ENCODE measurements around the gene CRHR1. TPM values are rescaled to one million over a fixed set of nuclear protein-coding genes. Genes with fewer than 3 reads are reported as not detected.
A peak's percentile ranks its signal among the peaks of the same experiment; 100 is the strongest.

CRHR1 gene
- total RNA-seq, 6 experiments from 2014 or later: not detected

DNA sequence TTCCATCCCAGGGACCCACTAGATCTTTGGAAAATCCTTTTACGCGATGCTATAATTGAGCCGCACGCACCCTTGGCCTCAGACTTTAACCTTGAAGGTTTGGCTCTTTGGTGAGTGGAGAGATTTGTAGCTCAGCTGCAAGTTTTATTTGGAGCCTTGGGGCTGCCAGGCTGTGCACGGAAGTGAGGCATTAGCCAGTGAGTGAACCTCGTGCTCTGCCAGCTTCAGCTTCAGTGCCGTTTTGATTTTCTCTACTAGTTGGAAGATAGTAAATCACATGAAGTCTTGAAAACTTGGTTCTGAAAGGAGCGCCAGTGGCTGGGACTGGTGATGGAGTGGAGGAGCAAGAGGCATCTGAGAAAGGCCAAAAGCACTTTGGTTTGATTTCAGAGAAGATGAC is 17.3 kb downstream of the CRHR1 start:
- H3K27me3 ChIP-seq: no peaks in the 10 kb centered on the region
- ATAC-seq (no peak), DNase-seq (no peak)
- TF ChIP-seq, protein P1, sequence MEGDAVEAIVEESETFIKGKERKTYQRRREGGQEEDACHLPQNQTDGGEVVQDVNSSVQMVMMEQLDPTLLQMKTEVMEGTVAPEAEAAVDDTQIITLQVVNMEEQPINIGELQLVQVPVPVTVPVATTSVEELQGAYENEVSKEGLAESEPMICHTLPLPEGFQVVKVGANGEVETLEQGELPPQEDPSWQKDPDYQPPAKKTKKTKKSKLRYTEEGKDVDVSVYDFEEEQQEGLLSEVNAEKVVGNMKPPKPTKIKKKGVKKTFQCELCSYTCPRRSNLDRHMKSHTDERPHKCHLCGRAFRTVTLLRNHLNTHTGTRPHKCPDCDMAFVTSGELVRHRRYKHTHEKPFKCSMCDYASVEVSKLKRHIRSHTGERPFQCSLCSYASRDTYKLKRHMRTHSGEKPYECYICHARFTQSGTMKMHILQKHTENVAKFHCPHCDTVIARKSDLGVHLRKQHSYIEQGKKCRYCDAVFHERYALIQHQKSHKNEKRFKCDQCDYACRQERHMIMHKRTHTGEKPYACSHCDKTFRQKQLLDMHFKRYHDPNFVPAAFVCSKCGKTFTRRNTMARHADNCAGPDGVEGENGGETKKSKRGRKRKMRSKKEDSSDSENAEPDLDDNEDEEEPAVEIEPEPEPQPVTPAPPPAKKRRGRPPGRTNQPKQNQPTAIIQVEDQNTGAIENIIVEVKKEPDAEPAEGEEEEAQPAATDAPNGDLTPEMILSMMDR (IDR thresholded peaks at IDR 0.05): no peak
- TF ChIP-seq POLR2A (IDR thresholded peaks at IDR 0.05): no peak
- H3K27ac ChIP-seq: no peak overlapping the region
- H3K4me1 ChIP-seq: no peaks in the 10 kb centered on the region
- H3K4me3 ChIP-seq: no peak overlapping the region
- 61% methylated on average over 4 of the region's 8 CpGs for WGBS (ENCODE audit: insufficient coverage, low coverage, low lambda C conversion rate, missing lambda C conversion rate)
- intact Hi-C loops (cut with DNase I): loop anchor here in 1 of 2 donors (10.0 kb wide), 1 partner anchor 57 kb away; no protein-coding TSS in a partner anchor
- H3K9me3 ChIP-seq: no peaks in the 10 kb centered on the region
- H3K36me3 ChIP-seq: no peaks in the 10 kb centered on the region

DNA sequence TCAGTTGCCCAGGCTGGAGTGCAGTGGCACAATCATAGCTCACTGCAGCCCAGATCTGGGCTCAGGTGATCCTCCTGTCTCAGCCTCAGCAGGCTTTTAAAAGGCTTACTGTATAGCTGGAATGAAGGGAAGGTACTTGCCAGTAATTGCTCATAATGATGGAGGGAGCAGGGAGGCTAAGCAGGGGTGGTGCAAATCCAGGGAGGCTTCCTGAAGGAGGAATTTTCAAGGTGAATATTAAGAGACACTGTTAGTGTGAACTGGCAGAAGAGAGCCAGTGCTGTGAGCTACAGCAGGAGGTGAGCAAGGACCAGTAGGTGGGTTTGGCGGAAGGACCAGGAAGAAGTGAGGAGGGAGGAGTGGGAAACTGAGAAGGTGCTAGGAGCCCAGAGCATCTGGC is 24.7 kb downstream of the CRHR1 start:
- WGBS (ENCODE audit: insufficient coverage, low coverage, low lambda C conversion rate, missing lambda C conversion rate): 88% methylated on average over 1 of the region's 1 CpG
- H3K4me3 ChIP-seq: no peak overlapping the region
- H3K27ac ChIP-seq: no peak overlapping the region
- H3K4me1 ChIP-seq: no peaks in the 10 kb centered on the region
- ATAC-seq: no peak
- H3K9me3 ChIP-seq: no peaks in the 10 kb centered on the region
- DNase-seq: no peak
- H3K36me3 ChIP-seq: no peaks in the 10 kb centered on the region
- TF ChIP-seq POLR2A (IDR thresholded peaks at IDR 0.05): no peak
- TF ChIP-seq, protein P1 (IDR thresholded peaks at IDR 0.05): no peak
- no peaks in the 10 kb centered on the region for H3K27me3 ChIP-seq
- intact Hi-C loops (cut with DNase I): loop anchor here in 1 of 2 donors (10.0 kb wide), 1 partner anchor 64 kb away; no protein-coding TSS in a partner anchor

DNA sequence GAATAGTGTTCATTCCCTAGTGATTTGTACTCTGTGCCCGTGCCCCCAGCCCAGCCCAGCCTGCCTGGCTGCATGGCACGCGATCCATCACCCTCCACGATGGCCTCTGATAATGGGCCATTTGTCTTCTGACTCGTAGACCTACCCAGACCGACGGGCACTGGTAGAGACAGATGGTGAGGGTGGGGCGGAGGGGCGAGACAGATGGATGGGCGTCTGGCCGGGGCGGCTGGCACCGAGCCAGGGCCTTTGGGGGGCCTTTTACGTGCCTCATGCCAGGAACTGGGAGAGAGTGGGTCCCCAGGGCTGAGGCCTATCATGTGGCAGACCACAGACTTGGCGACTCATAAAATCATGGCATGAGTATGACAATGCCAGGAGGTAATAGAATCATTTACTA is 25.4 kb downstream of the CRHR1 start:
- H3K9me3 ChIP-seq: no peaks in the 10 kb centered on the region
- WGBS (ENCODE audit: insufficient coverage, low coverage, low lambda C conversion rate, missing lambda C conversion rate): 60% methylated on average over 3 of the region's 15 CpGs

DNA sequence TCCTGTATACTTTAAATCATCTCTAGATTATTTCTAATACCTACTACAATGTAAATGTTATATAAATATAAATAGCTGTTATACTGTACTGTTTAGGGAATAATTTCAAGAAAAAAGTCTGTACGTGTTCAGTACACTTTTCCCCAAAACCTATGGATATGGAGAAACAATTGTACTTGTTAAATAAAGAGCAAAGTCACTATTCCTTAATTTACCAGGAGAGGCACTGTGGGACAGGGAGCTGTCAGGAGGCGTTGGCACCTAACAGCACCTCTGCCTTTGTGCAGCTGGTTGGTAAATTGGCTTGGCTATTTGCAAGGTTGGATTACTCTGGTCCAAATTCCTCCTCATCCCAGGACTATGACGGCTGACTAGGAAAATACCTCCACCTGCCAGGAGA is 28.0 kb downstream of the CRHR1 start:
- H3K27ac ChIP-seq: no peak overlapping the region
- no peaks in the 10 kb centered on the region for H3K4me1 ChIP-seq
- H3K4me3 ChIP-seq: no peak overlapping the region
- 51% methylated on average over 2 of the region's 3 CpGs for WGBS (ENCODE audit: insufficient coverage, low coverage, low lambda C conversion rate, missing lambda C conversion rate)
- H3K27me3 ChIP-seq: no peaks in the 10 kb centered on the region
- intact Hi-C loops (cut with DNase I): no loop called here
- no peaks in the 10 kb centered on the region for H3K36me3 ChIP-seq
- TF ChIP-seq POLR2A (IDR thresholded peaks at IDR 0.05): no peak
- TF ChIP-seq, protein P1 (IDR thresholded peaks at IDR 0.05): peak in 2 of 4 donors; percentile 23 to 29
- ATAC-seq (peak in 2 of 4 donors; percentile 27 to 34), DNase-seq (no peak)
- no peaks in the 10 kb centered on the region for H3K9me3 ChIP-seq

More for the DNA sequence above, 25.4 kb downstream of the CRHR1 start:
- H3K27ac ChIP-seq: no peak overlapping the region
- DNase-seq (no peak), ATAC-seq (no peak)
- no peaks in the 10 kb centered on the region for H3K27me3 ChIP-seq
- TF ChIP-seq POLR2A (IDR thresholded peaks at IDR 0.05): no peak
- TF ChIP-seq, protein P1 (IDR thresholded peaks at IDR 0.05): no peak
- no peaks in the 10 kb centered on the region for H3K36me3 ChIP-seq
- no peak overlapping the region for H3K4me3 ChIP-seq
- intact Hi-C loops (cut with DNase I): loop anchor here in 1 of 2 donors (10.0 kb wide), 1 partner anchor 65 kb away; no protein-coding TSS in a partner anchor
- H3K4me1 ChIP-seq: no peaks in the 10 kb centered on the region

Data from right lobe of liver (tissue), 6 donors.